B cell (primary cell): ENCODE data around the gene COQ2. TPM values are rescaled to one million over a fixed set of nuclear protein-coding genes. Genes with fewer than 3 reads are reported as not detected.

Experiments used
- ATAC-seq: fragments of 200-7000 bp; cut with Tn5 transposase; one replicate; pipeline ENCODE4 v1.10.0; 2021; ENCODE audit warnings: low read depth, mild to moderate bottlenecking, moderate number of reproducible peaks, moderate library complexity
- CTCF ChIA-PET: fragments of 350-600 bp; sonication (Branson Sonifier 250); formaldehyde crosslinking; loops from one replicate; lab custom pipeline; 2021; ENCODE audit warnings: antibody characterized with exemption, inconsistent platforms; lab: Charles Lee
- POLR2A ChIA-PET: fragments of 350-600 bp; sonication (Branson Sonifier 250); formaldehyde crosslinking; loops from one replicate; lab custom pipeline; 2021; ENCODE audit warnings: antibody characterized with exemption; lab: Charles Lee
- DNase-seq: peaks from one replicate; pipeline ENCODE4 v3.0.0; 2013
- H2AFZ ChIP-seq: 2 replicates; pipeline ENCODE4 v1.6.1; 2012; ENCODE audit warnings: mild to moderate bottlenecking, low read depth, low read length; ENCODE audit not compliant: insufficient read depth, poor library complexity, severe bottlenecking
- H3K27ac ChIP-seq, 2 donors: 1 replicate in 1 of 2; 2 replicates in 1 of 2; pipeline ENCODE4 v1.5.1; 2012 to 2013; ENCODE audit warnings: low read length in 2 of 2, mild to moderate bottlenecking in 2 of 2, moderate library complexity in 1 of 2
- H3K27me3 ChIP-seq, 4 experiments: fragments of 200-600 bp in 1 of 4; sonication (generic) in 1 of 4; replicated peaks in 1 of 4; 1 replicate in 2 of 4; 2 replicates in 2 of 4; pipeline versions ENCODE4 v1.6.1 to v1.7.0; 2013 to 2016; ENCODE audit warnings: low read length in 3 of 4, mild to moderate bottlenecking in 2 of 4, mixed read lengths in 1 of 4, moderate library complexity in 1 of 4; ENCODE audit not compliant: insufficient read depth in 4 of 4, control insufficient read depth in 3 of 4; ENCODE audit errors: control extremely low read depth in 1 of 4
- H3K36me3 ChIP-seq, 2 experiments: replicated peaks in 1 of 2; 1 replicate in 1 of 2; 2 replicates in 1 of 2; pipeline versions ENCODE4 v1.6.1 to v1.7.1; 2013; ENCODE audit warnings: low read length in 1 of 2; ENCODE audit not compliant: insufficient read depth in 2 of 2, control insufficient read depth in 1 of 2; ENCODE audit errors: control extremely low read depth in 1 of 2, extremely low read depth in 1 of 2
- H3K4me1 ChIP-seq, 2 donors: fragments of 200-600 bp in 1 of 2; sonication (generic) in 1 of 2; 1 replicate in 1 of 2; 2 replicates in 1 of 2; pipeline versions ENCODE4 v1.5.1 to v1.6.1; 2013 to 2017; ENCODE audit warnings: low read length in 2 of 2; ENCODE audit not compliant: control insufficient read depth in 2 of 2, insufficient read depth in 2 of 2
- H3K4me2 ChIP-seq: replicated peaks from 2 replicates; pipeline ENCODE3; 2012; ENCODE audit warnings: mild to moderate bottlenecking, low read depth, low read length; ENCODE audit not compliant: poor library complexity, severe bottlenecking
- H3K4me3 ChIP-seq, 5 experiments: fragments of 200-600 bp in 1 of 5; sonication (generic) in 1 of 5; 1 replicate in 3 of 5; 2 replicates in 2 of 5; pipeline versions ENCODE4 v1.5.1 to v1.7.0; 2011 to 2016; ENCODE audit warnings: low read length in 4 of 5, mild to moderate bottlenecking in 4 of 5, low read depth in 2 of 5, control low read depth in 1 of 5, moderate library complexity in 1 of 5; ENCODE audit not compliant: insufficient read depth in 1 of 5; ENCODE audit errors: control extremely low read depth in 1 of 5, extremely low read depth in 1 of 5
- H3K79me2 ChIP-seq: fragments of 200-600 bp; sonication (generic); one replicate; pipeline ENCODE4 v1.6.0; 2016; ENCODE audit warnings: low read length; ENCODE audit not compliant: control insufficient read depth, insufficient read depth
- H3K9ac ChIP-seq: fragments of 200-600 bp; sonication (generic); 2 replicates; pipeline ENCODE4 v1.6.1; 2017; ENCODE audit warnings: mild to moderate bottlenecking, low read length, moderate library complexity
- H3K9me3 ChIP-seq, 3 donors: one replicate each; pipeline versions ENCODE4 v1.6.1 to v1.7.1; 2013; ENCODE audit warnings: low read length in 2 of 3; ENCODE audit not compliant: control insufficient read depth in 2 of 3, insufficient read depth in 1 of 3; ENCODE audit errors: control extremely low read depth in 1 of 3
- H4K20me1 ChIP-seq: 2 replicates; pipeline ENCODE4 v1.6.0; 2012; ENCODE audit warnings: mild to moderate bottlenecking, low read length; ENCODE audit not compliant: insufficient read depth, control insufficient read depth, poor library complexity, severe bottlenecking
- H3K27ac Mint-ChIP-seq: one replicate; pipeline ENCODE4 v1.8.0; 2021; ENCODE audit warnings: mixed read lengths
- H3K27me3 Mint-ChIP-seq: one replicate; pipeline ENCODE4 v1.8.0; 2021; ENCODE audit warnings: mixed read lengths
- H3K4me1 Mint-ChIP-seq: one replicate; pipeline ENCODE4 v1.8.0; 2021; ENCODE audit warnings: mixed read lengths
- H3K4me3 Mint-ChIP-seq: one replicate; pipeline ENCODE4 v1.8.0; 2021; ENCODE audit warnings: mixed read lengths
- H3K9me3 Mint-ChIP-seq: one replicate; pipeline ENCODE4 v1.8.0; 2022; ENCODE audit warnings: mixed read lengths; ENCODE audit not compliant: insufficient read depth
- CTCF ChIP-seq: fragments of 200-600 bp; IDR thresholded peaks from one replicate; pipeline ENCODE4 v1.8.0; 2022; ENCODE audit warnings: antibody characterized with exemption, mild to moderate bottlenecking
- EZH2 ChIP-seq: IDR thresholded peaks from 2 replicates; pipeline ENCODE4 v1.6.1; 2012; ENCODE audit warnings: borderline replicate concordance, low read depth, mild to moderate bottlenecking, moderate library complexity, low read length; ENCODE audit not compliant: insufficient read depth, poor library complexity, severe bottlenecking
- WGBS: methylation state at CpG from one replicate; pipeline ENCODE4 v1.1.5; 2013; ENCODE audit warnings: missing lambda C conversion rate; ENCODE audit not compliant: insufficient coverage; 5-methylcytosine and 5-hydroxymethylcytosine counted together
- intact Hi-C: fragments of 100-400 bp; cut with micrococcal nuclease; formaldehyde crosslinking; loops from one replicate; pipeline ENCODE4 v1.10.0; 2022
- polyA plus RNA-seq: library from polyadenylated mRNA; depleted of rRNA; stranded (reverse); fragments of >200 nt; gene quantifications from 2 replicates; pipeline ENCODE4 v1.2.3, GENCODE V29; 2012
- total RNA-seq, 2 donors: library from RNA; stranded (reverse); fragments of 120-200 nt in 1 of 2; gene quantifications; 1 replicate in 1 of 2; 2 replicates in 1 of 2; pipeline versions ENCODE4 v1.2.3 to v1.2.4, GENCODE V29; 2013 to 2022

COQ2 gene
- total and polyA plus RNA-seq, 2 donors (not counting 1 experiment from before 2014, with no cell fraction given), result 8.1 to 27.9 TPM

- Histone ChIP-seq H3K79me2 (peaks cover 4% of the 10 kb centered on the region), H3K4me2 (no peak overlapping the region), H4K20me1 (no peaks in the 10 kb centered on the region), H3K4me1 (peaks cover 20 to 32% of the 10 kb centered on the region in 2 donors), H2AFZ (no peak overlapping the region), H3K27ac (no peak overlapping the region), H3K27me3 (no peaks in the 10 kb centered on the region), H3K9ac (no peak overlapping the region), H3K4me3 (no peak overlapping the region), H3K36me3 (peaks cover 0 to 23% of the 10 kb centered on the region in 2 experiments), H3K9me3 (no peaks in the 10 kb centered on the region)
- Mint-ChIP-seq H3K4me1 (peaks cover 29% of the 10 kb centered on the region), H3K27me3 (no peaks in the 10 kb centered on the region), H3K27ac (no peak overlapping the region), H3K9me3 (no peaks in the 10 kb centered on the region), H3K4me3 (no peak overlapping the region)
- no peak for DNase-seq
- ATAC-seq, result no peak
- CTCF ChIA-PET, result interaction anchor here (0.8 to 5.7 kb wide), 12 partner anchors 10 to 208 kb away, joined by 3 to 105 read pairs (median 24); partner anchors contain the start of genes COQ2 and PLAC8
- TF ChIP-seq CTCF, result no peak
- TF ChIP-seq EZH2, result no peak
- POLR2A ChIA-PET, result no interaction called here
- intact Hi-C loops, result no loop called here
- WGBS, result 100% methylated on average over 1 of the region's 1 CpG
Measured at GRCh38 chr4:83263106-83263505, 21.5 kb downstream of the COQ2 start.

- ChIA-PET POLR2A (no interaction called here), CTCF (interaction anchor here (0.6 to 5.7 kb wide), 14 partner anchors 10 to 207 kb away, joined by 3 to 105 read pairs (median 12); partner anchors contain the start of genes COQ2 and PLAC8)
- no peaks in the 10 kb centered on the region for H3K27me3 Mint-ChIP-seq
- no peak overlapping the region for H3K4me2 ChIP-seq
- H3K27ac Mint-ChIP-seq, result no peak overlapping the region
- peaks cover 4% of the 10 kb centered on the region for H3K79me2 ChIP-seq
- peaks cover 0 to 22% of the 10 kb centered on the region in 2 experiments for H3K36me3 ChIP-seq
- intact Hi-C loops, result no loop called here
- no CpG with 5 or more reads among the region's 2 CpGs for WGBS
- H3K27me3 ChIP-seq, result no peaks in the 10 kb centered on the region
- peaks cover 25 to 32% of the 10 kb centered on the region in 2 donors for H3K4me1 ChIP-seq
- peaks cover 31% of the 10 kb centered on the region for H3K4me1 Mint-ChIP-seq
- DNase-seq (no peak), ATAC-seq (no peak)
- H3K27ac ChIP-seq, result no peak overlapping the region
- H4K20me1 ChIP-seq, result no peaks in the 10 kb centered on the region
- no peaks in the 10 kb centered on the region for H3K9me3 Mint-ChIP-seq
- no peak overlapping the region for H2AFZ ChIP-seq
- no peak overlapping the region for H3K9ac ChIP-seq
- H3K9me3 ChIP-seq, result no peaks in the 10 kb centered on the region
- TF ChIP-seq CTCF, result no peak
- TF ChIP-seq EZH2, result no peak
- H3K4me3 ChIP-seq, result no peak overlapping the region
- H3K4me3 Mint-ChIP-seq, result no peak overlapping the region
Measured at GRCh38 chr4:83262682-83263081, 21.9 kb downstream of the COQ2 start.
